Liver (tissue), 9 donors: ENCODE results near the gene CDK16. TPM values are rescaled to one million over a fixed set of nuclear protein-coding genes. Genes with fewer than 3 reads are reported as not detected.

ENCODE experiments used
- DNase-seq: peaks from one replicate; pipeline ENCODE4 v3.0.0-alpha.2; 2017; ENCODE audit warnings: low spot score
- H3K27ac ChIP-seq, 2 donors: one replicate each; pipeline ENCODE4 v1.7.0; 2013; ENCODE audit warnings: inconsistent platforms in 2 of 2, low read length in 2 of 2, control low read depth in 1 of 2, low read depth in 1 of 2, mild to moderate bottlenecking in 1 of 2
- H3K27me3 ChIP-seq, 4 donors: one replicate each; pipeline versions ENCODE4 v1.6.1 to v1.7.0; 2013; ENCODE audit warnings: low read length in 3 of 4, inconsistent platforms in 1 of 4, mild to moderate bottlenecking in 1 of 4, moderate library complexity in 1 of 4; ENCODE audit not compliant: control insufficient read depth in 4 of 4, insufficient read depth in 4 of 4
- H3K36me3 ChIP-seq, 4 donors: one replicate each; pipeline versions ENCODE4 v1.6.1 to v1.7.0; 2013; ENCODE audit warnings: low read length in 3 of 4, mild to moderate bottlenecking in 3 of 4, low read depth in 1 of 4, moderate library complexity in 1 of 4; ENCODE audit not compliant: control insufficient read depth in 4 of 4, insufficient read depth in 3 of 4
- H3K4me1 ChIP-seq, 4 donors: one replicate each; pipeline versions ENCODE4 v1.6.1 to v1.7.0; 2013; ENCODE audit warnings: low read length in 3 of 4, mild to moderate bottlenecking in 3 of 4, moderate library complexity in 1 of 4; ENCODE audit not compliant: control insufficient read depth in 4 of 4, insufficient read depth in 4 of 4
- H3K4me3 ChIP-seq, 3 donors: one replicate each; pipeline versions ENCODE4 v1.6.1 to v1.7.0; 2013; ENCODE audit warnings: low read length in 3 of 3, control low read depth in 1 of 3, low read depth in 1 of 3, mild to moderate bottlenecking in 1 of 3
- H3K9ac ChIP-seq, 2 donors: one replicate each; pipeline ENCODE4 v1.7.0; 2013; ENCODE audit warnings: low read length in 2 of 2, mild to moderate bottlenecking in 2 of 2, moderate library complexity in 2 of 2, control low read depth in 1 of 2, low read depth in 1 of 2
- H3K9me3 ChIP-seq, 4 donors: one replicate each; pipeline versions ENCODE4 v1.6.1 to v1.7.0; 2013; ENCODE audit warnings: low read length in 3 of 4; ENCODE audit not compliant: control insufficient read depth in 4 of 4
- CTCF ChIP-seq: fragments of 150-350 bp; IDR thresholded peaks from 2 replicates; pipeline ENCODE4 v1.5.1; 2017; ENCODE audit warnings: improper control_type of control experiment, low read depth, low read length; ENCODE audit not compliant: missing input control
- EGR1 ChIP-seq, 2 donors: IDR thresholded peaks; 2 replicates each; pipeline ENCODE4 v1.6.1; 2016 to 2018; ENCODE audit warnings: antibody characterized with exemption in 2 of 2, low read depth in 2 of 2
- FOXA1 ChIP-seq: IDR thresholded peaks from 2 replicates; pipeline ENCODE4 v1.6.1; 2016; ENCODE audit warnings: antibody characterized with exemption
- JUND ChIP-seq, 2 donors: IDR thresholded peaks; 2 replicates each; pipeline ENCODE4 v1.6.1; 2016; ENCODE audit warnings: antibody characterized with exemption in 2 of 2
- NR2F2 ChIP-seq: IDR thresholded peaks from 2 replicates; pipeline ENCODE4 v1.6.1; 2016; ENCODE audit warnings: antibody characterized with exemption
- RAD21 ChIP-seq, 2 donors: IDR thresholded peaks; 2 replicates each; pipeline ENCODE4 v1.6.1; 2016; ENCODE audit warnings: antibody characterized with exemption in 2 of 2, mild to moderate bottlenecking in 2 of 2
- RXRA ChIP-seq, 2 donors: IDR thresholded peaks; 2 replicates each; pipeline ENCODE4 v1.6.1; 2017 to 2018; ENCODE audit warnings: antibody characterized with exemption in 2 of 2, mild to moderate bottlenecking in 1 of 2
- YY1 ChIP-seq: IDR thresholded peaks from 2 replicates; pipeline ENCODE4 v1.6.1; 2016; ENCODE audit warnings: antibody characterized with exemption, mild to moderate bottlenecking
- WGBS: extraction: QIAGEN DNeasy Blood & Tissue Kit; methylation state at CpG from one replicate; pipeline ENCODE4 v1.1.7; 2013; 5-methylcytosine and 5-hydroxymethylcytosine counted together
- polyA plus RNA-seq, 2 donors: library from polyadenylated mRNA; stranded (reverse) in 1 of 2; unstranded in 1 of 2; fragments of 200-250 nt in 1 of 2; fragments of >200 nt in 1 of 2; fragmentation: Nextera tagmentation in 1 of 2; extraction: Ambion mirVana in 1 of 2; gene quantifications; one replicate each; pipeline versions ENCODE4 v1.2.1 to v1.2.3, GENCODE V29; 2013 to 2015
- total RNA-seq, 2 donors: library from RNA; depleted of rRNA; stranded (reverse); fragments of >200 nt; gene quantifications; one replicate each; pipeline ENCODE4 v1.2.3, GENCODE V29; 2014
- TF ChIP-seq, protein P1 (sequence below): IDR thresholded peaks from 2 replicates; pipeline ENCODE4 v1.6.1; 2016; ENCODE audit warnings: antibody characterized with exemption
- TF ChIP-seq, protein P2 (sequence below): IDR thresholded peaks from 2 replicates; pipeline ENCODE4 v1.6.1; 2016; ENCODE audit warnings: antibody characterized with exemption
- donor health status: healthy.
- donor health status: healthy.
- donor health status: healthy.
- donor health status: healthy.
- donor health status: healthy.

The CDK16 gene
- total and polyA plus RNA-seq, 4 donors, result 10.8 to 31.1 (median 19.9) TPM

DNA sequence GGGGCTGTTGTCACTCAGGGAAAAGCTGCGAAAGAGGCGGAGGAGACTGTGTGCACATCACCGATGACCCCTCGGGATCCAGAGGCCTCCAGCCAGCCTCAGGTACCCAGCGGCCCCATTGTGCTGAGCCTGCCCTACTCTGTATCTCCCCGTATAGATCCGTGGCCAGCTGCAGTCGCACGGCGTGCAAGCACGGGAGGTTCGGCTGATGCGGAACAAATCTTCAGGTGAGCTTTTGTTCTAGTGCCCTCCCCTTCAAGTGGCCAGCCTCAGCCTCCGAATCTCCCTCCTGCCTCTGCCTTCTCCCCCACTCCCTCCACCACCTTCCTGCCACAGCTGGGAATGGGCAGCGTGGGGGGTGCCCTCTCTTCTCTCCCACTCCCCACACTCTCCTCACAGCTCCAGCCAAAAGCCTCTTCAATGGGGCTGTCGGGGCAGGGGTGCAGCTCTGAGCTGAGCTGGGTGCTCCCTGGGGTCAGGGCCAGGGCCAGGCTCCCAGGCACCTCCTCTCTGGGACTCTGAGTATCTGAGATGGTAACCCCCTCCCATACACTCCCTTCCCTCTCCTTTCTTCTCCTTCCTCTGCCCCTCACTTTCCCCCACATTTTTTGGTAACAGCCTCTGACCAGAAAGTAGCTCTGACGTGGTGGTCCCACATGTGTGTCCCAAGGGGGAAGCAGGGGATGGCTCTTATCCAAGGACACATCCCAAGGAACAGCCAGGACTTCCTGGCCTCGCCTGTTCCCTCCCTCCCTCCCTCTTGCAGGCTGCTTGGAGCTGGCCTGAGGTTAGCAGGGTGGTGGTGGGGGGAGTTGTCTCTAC, 45.3 kb upstream of the CDK16 start (continued):
- TF ChIP-seq CTCF (no peak), JUND (IDR thresholded peaks at IDR 0.05) (no peak)
- TF ChIP-seq, protein P1, sequence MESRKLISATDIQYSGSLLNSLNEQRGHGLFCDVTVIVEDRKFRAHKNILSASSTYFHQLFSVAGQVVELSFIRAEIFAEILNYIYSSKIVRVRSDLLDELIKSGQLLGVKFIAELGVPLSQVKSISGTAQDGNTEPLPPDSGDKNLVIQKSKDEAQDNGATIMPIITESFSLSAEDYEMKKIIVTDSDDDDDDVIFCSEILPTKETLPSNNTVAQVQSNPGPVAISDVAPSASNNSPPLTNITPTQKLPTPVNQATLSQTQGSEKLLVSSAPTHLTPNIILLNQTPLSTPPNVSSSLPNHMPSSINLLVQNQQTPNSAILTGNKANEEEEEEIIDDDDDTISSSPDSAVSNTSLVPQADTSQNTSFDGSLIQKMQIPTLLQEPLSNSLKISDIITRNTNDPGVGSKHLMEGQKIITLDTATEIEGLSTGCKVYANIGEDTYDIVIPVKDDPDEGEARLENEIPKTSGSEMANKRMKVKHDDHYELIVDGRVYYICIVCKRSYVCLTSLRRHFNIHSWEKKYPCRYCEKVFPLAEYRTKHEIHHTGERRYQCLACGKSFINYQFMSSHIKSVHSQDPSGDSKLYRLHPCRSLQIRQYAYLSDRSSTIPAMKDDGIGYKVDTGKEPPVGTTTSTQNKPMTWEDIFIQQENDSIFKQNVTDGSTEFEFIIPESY, result no peak

DNA sequence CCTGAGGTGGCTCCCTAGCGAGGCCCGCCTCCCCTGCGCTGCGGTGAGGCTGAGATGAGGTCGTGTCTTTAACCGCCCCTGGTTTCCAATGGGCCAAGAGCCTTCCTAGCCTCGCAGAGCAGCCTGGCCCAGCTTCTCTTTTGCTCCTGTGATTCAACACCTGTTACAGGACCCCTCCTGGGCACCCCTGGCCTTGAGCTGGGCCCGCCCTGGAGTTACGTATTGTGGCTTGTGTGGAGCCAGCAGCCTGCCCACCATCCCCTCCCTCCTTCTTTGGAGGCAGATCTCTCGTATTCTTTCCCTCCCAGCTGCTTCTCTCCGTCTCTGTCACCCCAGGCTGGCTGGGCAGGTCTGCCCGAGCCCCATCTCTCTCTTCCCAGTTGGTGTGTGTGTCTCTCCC, 44.1 kb upstream of the CDK16 start:
- peaks cover 9 to 54% (median 15%) of the 10 kb centered on the region in 4 donors for H3K36me3 ChIP-seq
- DNase-seq, result no peak

More for the DNA sequence above, 44.1 kb upstream of the CDK16 start:
- Histone ChIP-seq H3K4me1 (no peaks in the 10 kb centered on the region), H3K27ac (no peak overlapping the region), H3K9me3 (no peaks in the 10 kb centered on the region), H3K27me3 (no peaks in the 10 kb centered on the region), H3K4me3 (no peak overlapping the region), H3K9ac (no peak overlapping the region)
- 95% methylated on average over 12 of the region's 12 CpGs for WGBS
- TF ChIP-seq RXRA (IDR thresholded peaks at IDR 0.05) (no peak), RAD21 (IDR thresholded peaks at IDR 0.05) (no peak), JUND (IDR thresholded peaks at IDR 0.05) (no peak), FOXA1 (no peak), NR2F2 (no peak), EGR1 (IDR thresholded peaks at IDR 0.05; ENCODE audit: low read depth in 2 of 2) (no peak), YY1 (no peak), CTCF (no peak)
- TF ChIP-seq, protein P2, sequence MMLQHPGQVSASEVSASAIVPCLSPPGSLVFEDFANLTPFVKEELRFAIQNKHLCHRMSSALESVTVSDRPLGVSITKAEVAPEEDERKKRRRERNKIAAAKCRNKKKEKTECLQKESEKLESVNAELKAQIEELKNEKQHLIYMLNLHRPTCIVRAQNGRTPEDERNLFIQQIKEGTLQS, result no peak
